Panc1 (cell line): ENCODE measurements around the gene TLE1. TPM values are rescaled to one million over a fixed set of nuclear protein-coding genes. Genes with fewer than 3 reads are reported as not detected.

ENCODE experiments used
- ATAC-seq: fragments of 200-7000 bp; cut with Tn5 transposase; 2 replicates; pipeline ENCODE4 v1.9.1; 2020; ENCODE audit warnings: mild to moderate bottlenecking, moderate library complexity
- BruUV-seq: library from RNA; stranded (reverse); fragments of 400-500 nt; replicated peaks from 2 replicates; lab custom pipeline; 2021; lab: Mats Ljungman, UMichigan
- CTCF ChIA-PET: fragments of 300-600 bp; sonication (Branson Sonifier 250); formaldehyde crosslinking; loops from one replicate; lab custom pipeline; 2022; ENCODE audit warnings: antibody characterized with exemption; lab: Charles Lee
- POLR2A ChIA-PET: fragments of 300-600 bp; sonication (Branson Sonifier 250); formaldehyde crosslinking; loops from one replicate; lab custom pipeline; 2022; ENCODE audit warnings: antibody characterized with exemption; lab: Charles Lee
- DNase-seq: peaks from one replicate; pipeline ENCODE4 v3.0.0-alpha.2; 2010; ENCODE audit warnings: low read depth, low spot score
- H3K27ac ChIP-seq: 2 replicates; pipeline ENCODE4 v1.5.1; 2011; ENCODE audit warnings: mild to moderate bottlenecking, low read length, inconsistent platforms
- H3K27me3 ChIP-seq: fragments of 200-500 bp; sonication (Bioruptor generic); 2 replicates; pipeline ENCODE4 v1.6.0; 2014; ENCODE audit warnings: low read length, inconsistent platforms; ENCODE audit not compliant: control insufficient read depth, insufficient read depth
- H3K36me3 ChIP-seq: fragments of 200-500 bp; sonication (Bioruptor generic); 2 replicates; pipeline ENCODE4 v1.5.1; 2014; ENCODE audit warnings: inconsistent platforms, mild to moderate bottlenecking, low read length, moderate library complexity; ENCODE audit not compliant: control insufficient read depth, insufficient read depth
- H3K4me1 ChIP-seq: 2 replicates; pipeline ENCODE4 v1.5.1; 2011; ENCODE audit warnings: inconsistent platforms, mild to moderate bottlenecking, low read length, moderate library complexity; ENCODE audit not compliant: control insufficient read depth, insufficient read depth
- H3K4me3 ChIP-seq, 2 experiments: 2 replicates each; pipeline ENCODE4 v1.5.1; 2011 to 2012; ENCODE audit warnings: low read depth in 2 of 2, low read length in 2 of 2, mild to moderate bottlenecking in 2 of 2, inconsistent platforms in 1 of 2, moderate library complexity in 1 of 2
- H3K9me3 ChIP-seq: fragments of 200-500 bp; sonication (Bioruptor generic); 2 replicates; pipeline ENCODE4 v1.5.1; 2014; ENCODE audit warnings: low read depth, mild to moderate bottlenecking, inconsistent platforms, low read length, moderate library complexity; ENCODE audit not compliant: control insufficient read depth, insufficient read depth
- CTCF ChIP-seq: fragments of 450-650 bp; IDR thresholded peaks from 2 replicates; pipeline ENCODE4 v1.5.1; 2017; ENCODE audit warnings: mild to moderate bottlenecking
- POLR2AphosphoS5 ChIP-seq: IDR thresholded peaks from 2 replicates; pipeline ENCODE4 v1.6.1; 2012; ENCODE audit warnings: mild to moderate bottlenecking, low read depth, low read length, moderate library complexity
- SIN3A ChIP-seq: IDR thresholded peaks from 2 replicates; pipeline ENCODE4 v1.6.1; 2012; ENCODE audit warnings: low read depth, mild to moderate bottlenecking, low read length, moderate library complexity, borderline replicate concordance; ENCODE audit not compliant: insufficient read depth
- TCF7L2 ChIP-seq: IDR thresholded peaks from 2 replicates; pipeline ENCODE4 v1.6.1; 2011; ENCODE audit warnings: mild to moderate bottlenecking, low read depth, low read length, inconsistent platforms
- in situ Hi-C: cut with HindIII; loops from 2 replicates; pipeline ENCODE4 v1.10.0; 2016; ENCODE audit warnings: low sequenced_read_pairs, low pct_unique_long_range_greater_than_20kb
- intact Hi-C: fragments of 100-400 bp; cut with micrococcal nuclease; formaldehyde crosslinking; loops from one replicate; pipeline ENCODE4 v1.10.0; 2022; ENCODE audit not compliant: unreplicated experiment
- total RNA-seq: library from RNA; stranded (reverse); gene quantifications from one replicate; pipeline ENCODE4 v1.2.1, GENCODE V29; 2021; ENCODE audit not compliant: unreplicated experiment
- TF ChIP-seq, protein P1 (sequence below), 2 experiments: IDR thresholded peaks; 2 replicates each; pipeline ENCODE4 v1.6.1; 2011 to 2012; ENCODE audit warnings: low read depth in 2 of 2, control low read depth in 1 of 2, low read length in 1 of 2, mild to moderate bottlenecking in 1 of 2, moderate library complexity in 1 of 2; ENCODE audit not compliant: insufficient read depth in 1 of 2

TLE1 gene
- total RNA-seq, 1 experiment from 2014 or later, result 12.9 TPM

DNA sequence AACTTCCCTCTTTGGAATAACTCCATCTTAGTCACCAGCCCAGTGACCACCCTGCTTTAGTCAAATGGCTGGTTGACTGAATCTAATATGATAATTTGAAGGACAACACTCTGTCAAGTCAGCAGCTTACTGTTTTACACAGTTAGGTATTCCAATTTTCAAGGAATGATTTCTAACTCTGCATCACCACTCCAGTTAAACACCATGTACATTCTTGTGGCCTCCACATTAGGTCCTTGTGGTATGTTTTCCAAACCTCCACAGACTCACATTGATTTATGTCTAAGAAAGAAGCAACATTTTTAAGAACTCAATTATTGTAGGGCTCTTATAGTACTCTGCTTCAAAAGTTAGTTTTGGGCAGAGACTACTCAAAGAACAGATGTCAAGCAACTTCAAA lies 110.7 kb downstream of the TLE1 start:
- Histone ChIP-seq H3K4me3 (no peak overlapping the region), H3K36me3 (no peaks in the 10 kb centered on the region), H3K27me3 (no peaks in the 10 kb centered on the region), H3K27ac (no peak overlapping the region), H3K4me1 (no peaks in the 10 kb centered on the region), H3K9me3 (no peaks in the 10 kb centered on the region)
- DNase-seq (no peak), ATAC-seq (no peak)
- intact Hi-C loops (no loop called here), in situ Hi-C loops (no loop called here)
- POLR2A ChIA-PET, result no interaction called here
- no TSS peak for BruUV-seq
- CTCF ChIA-PET, result no interaction called here
- TF ChIP-seq CTCF (no peak), SIN3A (no peak), POLR2AphosphoS5 (no peak), TCF7L2 (no peak)
- TF ChIP-seq, protein P1, sequence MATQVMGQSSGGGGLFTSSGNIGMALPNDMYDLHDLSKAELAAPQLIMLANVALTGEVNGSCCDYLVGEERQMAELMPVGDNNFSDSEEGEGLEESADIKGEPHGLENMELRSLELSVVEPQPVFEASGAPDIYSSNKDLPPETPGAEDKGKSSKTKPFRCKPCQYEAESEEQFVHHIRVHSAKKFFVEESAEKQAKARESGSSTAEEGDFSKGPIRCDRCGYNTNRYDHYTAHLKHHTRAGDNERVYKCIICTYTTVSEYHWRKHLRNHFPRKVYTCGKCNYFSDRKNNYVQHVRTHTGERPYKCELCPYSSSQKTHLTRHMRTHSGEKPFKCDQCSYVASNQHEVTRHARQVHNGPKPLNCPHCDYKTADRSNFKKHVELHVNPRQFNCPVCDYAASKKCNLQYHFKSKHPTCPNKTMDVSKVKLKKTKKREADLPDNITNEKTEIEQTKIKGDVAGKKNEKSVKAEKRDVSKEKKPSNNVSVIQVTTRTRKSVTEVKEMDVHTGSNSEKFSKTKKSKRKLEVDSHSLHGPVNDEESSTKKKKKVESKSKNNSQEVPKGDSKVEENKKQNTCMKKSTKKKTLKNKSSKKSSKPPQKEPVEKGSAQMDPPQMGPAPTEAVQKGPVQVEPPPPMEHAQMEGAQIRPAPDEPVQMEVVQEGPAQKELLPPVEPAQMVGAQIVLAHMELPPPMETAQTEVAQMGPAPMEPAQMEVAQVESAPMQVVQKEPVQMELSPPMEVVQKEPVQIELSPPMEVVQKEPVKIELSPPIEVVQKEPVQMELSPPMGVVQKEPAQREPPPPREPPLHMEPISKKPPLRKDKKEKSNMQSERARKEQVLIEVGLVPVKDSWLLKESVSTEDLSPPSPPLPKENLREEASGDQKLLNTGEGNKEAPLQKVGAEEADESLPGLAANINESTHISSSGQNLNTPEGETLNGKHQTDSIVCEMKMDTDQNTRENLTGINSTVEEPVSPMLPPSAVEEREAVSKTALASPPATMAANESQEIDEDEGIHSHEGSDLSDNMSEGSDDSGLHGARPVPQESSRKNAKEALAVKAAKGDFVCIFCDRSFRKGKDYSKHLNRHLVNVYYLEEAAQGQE (IDR thresholded peaks at IDR 0.05; ENCODE audit: insufficient read depth in 1 of 2, low read depth in 2 of 2, low read length in 1 of 2), result no peak

GRCh38 chr9:81575956-81576355 lies 113.4 kb downstream of the TLE1 start:
- no peak overlapping the region for H3K4me3 ChIP-seq

More at GRCh38 chr9:81575956-81576355, 113.4 kb downstream of the TLE1 start:
- ATAC-seq, result no peak
- intact Hi-C loops (no loop called here), in situ Hi-C loops (no loop called here)
- no peaks in the 10 kb centered on the region for H3K9me3 ChIP-seq
- no peak overlapping the region for H3K27ac ChIP-seq
- ChIA-PET CTCF (interaction anchor here (0.6 kb wide), 1 partner anchor 24 kb away, joined by 6 read pairs; no protein-coding TSS in a partner anchor), POLR2A (no interaction called here)
- no TSS peak for BruUV-seq
- DNase-seq, result no peak
- H3K36me3 ChIP-seq, result no peaks in the 10 kb centered on the region
- H3K27me3 ChIP-seq, result no peaks in the 10 kb centered on the region
- TF ChIP-seq SIN3A (no peak), TCF7L2 (no peak), CTCF (no peak), POLR2AphosphoS5 (no peak)
- TF ChIP-seq, protein P1 (IDR thresholded peaks at IDR 0.05; ENCODE audit: insufficient read depth in 1 of 2, low read depth in 2 of 2, low read length in 1 of 2), result no peak
- no peaks in the 10 kb centered on the region for H3K4me1 ChIP-seq
